CD4-positive, alpha-beta T cell treated with Interleukin-6 at 100 ng/mL for 8 hours (primary cell): ENCODE measurements around the gene HDAC4.

Source experiments
- DNase-seq: peaks from one replicate; pipeline ENCODE4 v3.0.0-alpha.2; 2020; ENCODE audit warnings: mixed read lengths, low spot score

HDAC4 gene

DNA sequence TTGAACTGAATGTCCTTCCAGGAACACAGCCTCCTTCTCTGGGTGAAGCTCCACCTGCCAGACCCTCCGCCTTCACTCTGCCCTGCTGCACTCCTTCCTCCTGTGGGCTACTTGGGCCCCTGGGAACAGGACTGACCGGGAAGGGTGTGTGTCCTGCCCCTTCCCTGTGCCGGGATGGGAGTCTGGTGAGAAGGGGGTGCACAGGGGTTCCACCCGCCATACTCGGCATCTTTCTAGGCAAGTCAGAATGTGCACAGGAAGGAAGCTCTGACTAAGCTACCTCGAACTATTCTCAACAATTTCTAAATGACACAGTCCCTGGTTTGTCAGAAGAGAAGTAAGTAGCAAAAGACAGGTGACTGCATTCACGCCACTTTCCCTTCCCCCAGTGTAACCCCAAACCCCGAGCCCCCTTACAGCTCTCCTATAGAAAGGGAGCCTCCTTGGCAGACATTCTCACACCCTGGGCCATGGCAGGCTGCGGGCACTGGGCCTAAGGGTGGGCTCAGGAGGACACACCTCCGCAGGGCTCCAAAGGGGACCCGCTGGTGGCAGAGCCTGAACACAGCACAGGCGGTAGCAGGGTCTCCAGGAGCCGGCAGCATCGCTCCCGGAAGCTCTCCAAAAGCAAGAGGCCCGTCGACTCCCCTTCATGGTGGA is 184.1 kb downstream of the HDAC4 start:
- peak; percentile 31 for DNase-seq

DNA sequence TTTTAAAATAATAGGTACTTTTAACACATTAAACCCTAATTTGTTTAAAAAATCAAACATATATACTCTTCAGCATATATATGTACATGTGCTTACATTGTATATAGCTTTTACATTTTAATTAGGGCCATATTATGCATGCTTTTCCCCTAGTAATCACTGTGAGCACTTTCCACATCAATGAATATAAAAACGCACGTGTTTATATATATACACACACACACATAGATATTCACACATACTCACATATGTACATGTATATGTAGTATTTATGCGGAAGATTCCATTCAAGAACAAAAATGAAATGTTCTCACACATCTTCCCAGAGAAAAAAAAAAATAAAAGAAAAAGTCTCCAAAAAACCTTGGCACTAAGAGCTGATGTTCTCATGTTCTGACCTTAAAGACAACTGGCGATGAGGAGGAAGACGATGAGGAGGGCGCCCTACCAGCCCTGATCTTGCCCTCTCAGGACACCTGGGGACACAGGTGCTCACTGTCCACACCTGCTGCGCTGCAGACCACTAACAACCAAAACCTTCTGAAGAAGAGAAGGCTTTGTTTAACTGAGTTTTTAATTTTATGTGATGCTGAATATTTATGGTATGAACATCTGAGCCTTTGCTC is 184.7 kb downstream of the HDAC4 start:
- DNase-seq, result no peak

DNA sequence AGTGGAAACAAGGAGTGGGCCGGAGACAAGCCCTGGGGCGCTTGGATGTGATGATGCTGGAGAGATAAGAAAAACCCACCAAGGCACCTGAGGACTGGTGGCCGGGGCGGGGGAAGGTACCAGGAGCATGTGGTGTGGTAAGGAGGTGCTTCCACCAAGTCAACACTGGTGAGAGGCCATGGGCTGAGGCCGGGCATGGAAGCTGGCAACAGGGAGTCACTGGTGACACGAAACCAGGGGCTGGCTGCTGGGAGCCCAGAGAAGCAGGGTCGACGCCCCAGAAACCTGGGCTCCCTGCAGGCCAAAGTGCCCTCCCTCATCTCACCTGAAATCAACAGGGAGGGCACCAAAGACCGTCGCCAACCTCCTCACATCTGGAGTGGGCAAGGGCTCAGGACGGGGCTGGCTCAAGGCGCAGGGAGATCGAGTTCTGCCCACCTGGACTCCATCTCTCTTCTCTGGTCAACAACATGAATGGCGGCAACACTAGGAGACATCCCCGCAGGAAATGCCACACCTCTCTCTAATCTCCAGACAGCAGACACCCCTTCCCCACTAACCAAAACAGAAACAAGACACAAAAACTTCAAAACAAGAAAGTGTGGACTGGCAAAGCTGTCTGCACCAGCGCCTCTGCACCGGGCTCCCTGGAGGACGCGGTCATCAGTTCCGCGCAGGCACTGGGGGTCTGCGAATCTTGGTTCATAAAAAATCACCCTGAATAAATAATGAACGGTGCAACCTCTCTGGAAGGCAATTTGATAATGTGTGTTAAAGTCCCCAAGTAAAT is 185.5 kb downstream of the HDAC4 start:
- no peak for DNase-seq

DNA sequence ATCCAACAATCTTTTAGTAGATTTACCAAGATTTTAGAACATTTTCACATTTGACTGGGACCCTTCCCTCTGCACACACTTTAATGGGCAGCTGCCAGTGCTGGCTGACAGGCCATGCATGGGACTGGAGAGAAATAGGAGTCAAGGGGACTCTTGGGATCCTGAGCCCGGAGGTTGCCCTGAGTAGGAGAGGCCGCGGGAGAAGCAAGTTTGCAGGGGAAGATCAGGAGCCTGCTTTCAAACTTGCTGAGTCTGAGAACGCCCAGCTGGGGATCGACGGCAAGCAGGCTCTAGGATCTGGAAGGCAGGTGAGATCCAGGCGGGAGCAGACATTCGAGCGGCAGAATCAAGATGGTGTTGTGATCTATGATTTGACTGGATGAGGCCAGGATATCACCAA is 186.1 kb downstream of the HDAC4 start:
- no peak for DNase-seq

DNA sequence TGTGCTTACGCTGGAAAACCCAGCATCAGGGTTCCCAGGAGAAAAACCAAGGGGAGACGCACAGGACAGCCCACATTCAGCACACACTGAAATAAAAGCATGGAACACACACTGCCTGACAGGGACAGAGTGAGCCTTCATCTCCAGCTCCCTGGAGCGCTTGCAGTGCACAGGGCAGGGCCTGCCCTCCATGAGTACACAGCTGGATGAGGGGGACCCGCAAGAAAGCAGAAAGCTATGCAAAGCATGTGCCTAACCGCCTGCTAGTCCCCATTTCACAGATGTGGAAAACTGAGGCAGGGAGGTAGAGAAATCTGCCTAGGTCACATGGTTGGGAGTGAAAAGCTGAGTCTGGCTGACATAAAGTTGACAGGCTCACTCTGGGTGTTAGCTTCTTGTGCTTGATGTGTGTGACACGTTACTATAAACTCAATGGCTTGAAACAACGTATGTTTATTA is 187.1 kb downstream of the HDAC4 start:
- no peak for DNase-seq

DNA sequence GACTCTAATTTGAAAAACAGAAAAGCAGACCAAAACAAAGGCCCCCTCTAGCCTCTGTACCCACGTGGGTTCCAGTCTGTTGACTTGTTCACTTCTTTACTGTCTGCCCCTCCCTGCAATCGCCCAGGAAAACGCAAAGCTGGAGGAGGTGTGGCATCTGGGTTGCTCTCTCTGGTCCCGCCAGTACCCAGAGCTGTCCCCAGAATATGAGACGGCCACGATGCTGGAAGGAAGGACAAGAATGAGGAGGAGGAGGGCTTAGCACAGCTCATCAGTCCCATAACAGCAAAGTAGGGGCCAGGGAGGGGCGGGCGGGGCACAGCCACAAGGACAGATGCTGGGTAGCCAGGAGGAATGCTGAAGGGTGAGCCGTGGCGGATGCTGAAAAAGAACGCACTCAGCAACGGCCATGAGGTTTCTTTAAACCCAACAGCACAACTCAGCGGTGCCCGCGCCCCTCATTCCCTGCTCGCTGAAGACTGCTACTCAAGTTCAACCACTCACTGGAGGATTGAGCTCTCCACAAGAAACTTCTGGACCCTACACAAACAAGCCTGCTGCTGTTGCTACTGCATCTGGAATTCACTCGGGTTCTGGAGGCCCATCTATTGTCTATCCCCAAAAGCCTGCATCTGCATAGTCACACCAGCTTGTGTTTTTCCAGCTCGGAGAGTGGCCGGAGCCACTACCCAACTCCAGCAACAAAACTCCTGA is 187.7 kb downstream of the HDAC4 start:
- no peak for DNase-seq

DNA sequence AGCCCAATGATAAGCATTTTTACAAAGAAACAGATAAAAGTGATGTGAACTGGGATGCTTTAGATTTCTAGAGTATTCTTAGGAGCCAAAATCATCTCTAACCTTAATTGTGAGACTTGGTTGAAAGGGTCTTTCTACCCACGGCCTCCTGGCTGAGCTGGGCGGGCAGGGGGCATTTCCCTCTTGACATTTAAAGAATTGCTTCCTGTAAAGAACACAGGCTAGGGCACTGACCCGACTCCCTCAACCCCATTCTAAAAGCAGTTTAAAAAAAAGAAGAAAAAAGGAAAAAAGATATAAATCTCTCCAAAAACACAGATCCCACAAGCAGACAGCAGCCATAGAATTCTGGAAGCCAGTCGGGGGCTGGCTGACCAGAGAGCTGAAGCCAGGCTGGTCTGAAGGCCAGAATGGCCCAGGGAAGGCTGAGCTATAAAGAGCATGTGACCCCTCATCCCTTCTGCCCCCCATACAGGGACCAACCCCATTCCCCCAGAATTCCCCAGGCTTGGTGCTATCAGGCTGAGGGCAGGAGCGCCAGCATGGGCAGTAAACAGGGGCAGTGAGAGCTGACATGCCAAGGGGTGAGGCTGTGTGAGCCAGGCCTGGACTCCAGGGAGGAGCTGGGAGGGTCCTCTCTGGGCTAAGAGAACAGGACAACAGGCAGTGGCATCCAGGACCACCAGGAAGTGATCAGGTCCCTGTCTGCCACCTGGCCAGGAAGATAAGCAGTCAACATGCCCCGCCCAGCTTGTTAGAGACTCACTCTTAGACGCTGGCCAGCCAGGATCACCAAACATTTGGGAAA is 188.5 kb downstream of the HDAC4 start:
- DNase-seq, result no peak

DNA sequence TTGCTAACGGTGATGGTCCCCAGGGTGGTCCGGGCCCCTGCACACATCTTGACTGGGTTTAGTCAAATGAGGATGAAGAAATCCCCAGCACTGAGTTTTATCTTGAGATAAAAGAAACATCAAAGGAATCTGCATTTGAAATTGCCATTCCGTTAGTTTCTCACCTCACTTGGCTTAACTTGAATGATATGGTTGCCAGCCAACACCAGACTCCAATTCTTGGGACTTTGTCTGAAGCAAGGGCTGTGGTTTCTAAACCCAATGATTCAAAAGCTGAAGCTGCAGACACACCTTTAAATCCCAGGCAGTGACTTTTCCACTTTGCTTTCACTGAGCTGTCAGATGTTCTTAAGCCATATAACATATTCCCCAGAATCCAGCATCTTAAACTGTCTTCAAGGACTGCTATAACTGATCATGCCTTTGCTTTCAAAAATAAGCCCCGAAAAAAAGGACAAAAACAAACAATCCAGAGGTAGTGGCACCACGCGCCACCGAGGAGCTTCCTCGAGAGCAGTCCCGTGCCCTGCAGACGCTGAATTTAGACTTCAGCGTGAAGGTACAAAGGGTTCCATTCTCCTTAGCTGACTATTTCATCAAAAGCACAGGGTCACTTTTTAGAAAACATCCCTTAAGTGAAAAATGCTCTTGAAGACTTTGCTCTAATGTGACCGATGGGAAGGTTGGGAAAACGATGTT is 189.3 kb downstream of the HDAC4 start:
- DNase-seq, result no peak

DNA sequence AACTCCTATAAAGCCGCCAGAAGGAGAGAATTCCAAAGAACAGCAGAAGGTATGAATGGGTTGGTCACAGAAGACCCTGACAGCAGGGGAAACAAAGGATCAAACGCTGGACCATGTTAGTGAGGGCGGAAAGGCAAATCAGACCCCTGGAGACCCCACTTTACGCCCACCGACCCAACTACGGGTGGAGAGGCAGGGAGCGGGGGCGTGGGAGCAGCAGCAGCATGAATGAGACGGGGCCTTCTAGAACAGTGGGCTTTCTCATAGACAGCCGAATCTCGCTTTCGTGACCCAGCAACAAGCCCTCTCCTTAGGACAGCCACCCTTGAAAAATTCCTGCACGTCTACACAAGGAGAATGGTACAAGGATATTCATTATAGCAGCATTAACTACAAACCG is 191.0 kb downstream of the HDAC4 start:
- no peak for DNase-seq

DNA sequence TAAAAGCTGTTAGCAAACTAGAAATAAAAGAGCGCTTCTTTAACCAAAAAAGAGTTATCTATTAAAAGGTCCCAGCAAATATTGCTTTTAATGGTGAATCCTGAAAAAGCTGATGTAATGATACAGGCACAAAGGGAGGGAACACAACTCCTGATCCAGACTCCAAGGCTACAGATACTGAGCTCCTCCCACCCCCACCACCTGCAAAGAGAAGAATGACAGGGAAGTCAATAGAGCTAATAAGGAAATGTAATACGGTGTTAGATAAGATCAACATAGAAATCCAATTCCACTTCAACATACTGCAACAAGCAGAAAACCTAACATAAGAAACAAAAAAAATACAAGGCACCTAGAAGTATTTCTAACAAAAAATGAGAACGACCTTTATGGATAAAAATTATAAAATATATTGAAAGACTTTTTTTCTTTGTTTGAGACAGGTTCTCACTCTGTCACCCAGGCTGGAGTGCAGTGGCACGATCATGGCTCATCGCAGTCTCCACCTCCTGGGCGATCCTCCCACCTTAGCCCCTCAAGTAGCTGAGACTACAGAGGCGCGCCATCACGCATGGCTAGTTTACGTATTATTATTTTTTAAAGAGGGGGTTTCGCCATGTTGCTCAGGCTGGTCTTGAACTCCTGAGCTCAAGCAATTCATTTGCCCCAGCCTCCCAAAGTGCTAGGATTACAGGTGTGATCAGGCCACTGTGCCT is 192.2 kb downstream of the HDAC4 start:
- DNase-seq, result no peak

DNA sequence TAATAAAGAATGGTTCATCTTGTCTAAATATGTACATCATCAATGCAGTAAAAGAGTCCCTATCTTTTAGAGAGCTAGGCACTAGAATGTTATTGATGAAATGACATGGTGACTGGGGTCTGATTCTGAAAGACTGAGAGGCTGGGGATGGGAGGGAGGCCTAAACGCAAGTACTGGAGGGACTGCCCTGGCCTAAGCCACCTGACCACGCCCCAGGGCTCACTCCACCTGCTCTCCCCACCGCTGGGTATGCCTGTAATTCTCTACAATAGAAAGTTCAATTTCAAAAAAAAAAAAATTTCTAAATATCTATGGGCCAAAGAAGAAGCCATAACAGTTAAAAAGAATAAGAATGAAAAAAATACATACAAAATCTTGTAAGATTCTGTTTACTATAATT is 194.0 kb downstream of the HDAC4 start:
- no peak for DNase-seq

DNA sequence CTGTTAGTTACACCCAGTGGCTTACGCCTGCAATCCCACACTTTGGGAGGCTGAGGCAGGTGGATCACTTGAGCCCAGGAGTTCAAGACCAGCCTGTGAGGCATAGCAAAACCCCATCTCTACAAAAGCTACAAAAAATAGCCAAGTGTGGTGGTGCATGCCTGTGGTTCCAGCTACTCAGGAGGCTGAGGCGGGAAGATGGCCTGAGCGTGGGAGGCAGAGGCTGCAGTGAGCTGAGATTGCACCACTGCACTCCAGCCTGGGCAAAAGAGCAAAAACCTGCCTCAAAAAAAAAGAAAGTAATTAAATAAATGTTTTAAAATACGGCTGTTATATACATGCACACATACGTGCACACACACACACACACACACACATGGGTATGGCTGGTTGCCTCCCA is 194.8 kb downstream of the HDAC4 start:
- DNase-seq, result no peak

DNA sequence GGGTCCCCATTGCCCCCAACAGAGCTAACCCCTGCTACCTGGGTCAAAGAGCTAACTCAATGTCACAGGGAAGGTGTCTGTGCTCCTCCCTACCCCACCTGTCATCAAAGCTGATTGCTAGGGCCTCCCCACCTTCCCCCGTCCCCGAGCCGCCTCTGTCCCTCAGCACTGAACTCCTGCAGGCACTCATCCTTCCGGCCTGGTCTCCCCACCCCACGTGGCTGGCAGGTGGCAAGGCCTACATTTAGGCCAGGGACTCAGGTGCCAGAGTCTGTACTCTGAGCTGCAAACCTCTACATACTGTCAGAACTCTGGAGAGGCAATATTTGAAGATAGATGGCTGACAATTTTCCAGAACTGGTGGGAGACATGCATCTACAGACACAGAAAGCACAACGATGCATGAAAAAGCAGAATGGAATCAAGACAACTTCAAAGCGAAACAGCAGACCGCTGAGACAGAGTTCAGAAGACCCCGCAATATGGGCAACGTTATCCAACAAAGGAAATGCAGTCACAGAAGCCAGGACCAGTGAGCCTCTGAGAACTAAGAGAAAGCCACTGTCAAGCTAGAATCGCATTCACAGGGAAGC is 195.8 kb downstream of the HDAC4 start:
- no peak for DNase-seq

DNA sequence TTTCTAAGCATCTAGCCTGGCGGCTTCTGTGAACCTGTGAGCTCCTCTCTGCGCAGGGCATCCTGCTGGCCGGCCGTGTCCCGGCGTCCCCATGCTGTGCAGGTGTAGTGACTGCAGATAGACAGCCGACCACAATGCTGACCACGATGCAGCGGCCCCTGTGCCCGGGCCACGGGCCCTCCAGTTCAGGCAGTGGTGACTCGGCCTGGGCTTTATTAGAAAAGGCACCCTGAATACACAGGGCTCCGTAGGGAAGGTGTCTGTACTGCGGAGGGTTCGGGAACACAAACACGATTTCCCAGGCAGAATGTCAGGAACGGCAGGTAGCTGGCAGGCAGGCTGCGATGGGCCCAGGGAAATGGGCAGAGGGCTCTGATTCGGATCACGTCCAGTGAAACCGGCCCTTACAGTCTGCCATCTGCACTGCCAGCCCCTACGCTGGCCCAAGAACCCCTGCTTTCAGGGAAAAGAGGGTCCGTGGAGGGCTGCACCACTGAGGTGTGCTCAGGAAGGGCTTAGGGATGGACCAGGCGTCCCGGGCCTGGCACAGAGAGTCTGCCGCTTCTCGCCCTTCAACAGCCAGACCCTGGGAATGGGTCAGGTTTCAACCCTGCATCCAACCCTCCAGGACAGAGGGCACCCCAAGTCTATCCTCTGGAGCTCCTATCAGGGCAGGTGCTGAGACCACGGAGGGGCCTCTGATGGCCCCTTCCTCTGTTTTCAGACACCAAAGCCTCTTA is 196.5 kb downstream of the HDAC4 start:
- no peak for DNase-seq

DNA sequence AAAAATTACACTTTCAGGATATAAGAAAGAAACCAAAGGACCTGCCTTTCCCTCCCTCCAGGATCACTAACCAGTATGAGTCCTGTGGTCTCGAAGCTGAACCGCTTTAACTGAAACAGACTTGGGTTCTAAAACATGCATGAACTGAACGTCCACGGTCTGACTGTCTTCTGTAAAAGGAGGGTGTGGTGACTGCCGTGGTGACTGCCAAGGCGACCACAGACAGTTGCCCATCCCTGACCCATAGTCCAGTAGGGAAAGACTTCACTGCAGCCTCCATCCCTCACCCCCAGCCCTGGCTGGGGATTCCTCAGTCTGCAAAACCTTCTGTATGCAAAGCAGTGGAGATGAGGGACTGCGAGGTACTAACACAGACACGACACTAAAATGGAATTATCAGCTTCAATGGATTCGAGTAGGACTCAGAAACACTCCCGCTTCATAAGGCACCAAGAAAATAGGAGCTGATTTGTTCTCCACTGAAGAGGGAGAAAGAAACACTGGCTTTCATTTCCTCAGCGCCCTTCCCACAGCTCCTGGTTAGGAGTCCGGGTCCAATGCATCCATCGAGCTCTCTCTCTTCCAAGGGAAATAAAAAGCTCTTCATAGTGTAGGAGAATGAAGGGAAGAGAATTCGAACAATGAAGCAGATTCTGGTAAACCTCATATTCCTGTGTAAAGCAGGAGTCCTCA is 197.2 kb downstream of the HDAC4 start:
- DNase-seq, result no peak

DNA sequence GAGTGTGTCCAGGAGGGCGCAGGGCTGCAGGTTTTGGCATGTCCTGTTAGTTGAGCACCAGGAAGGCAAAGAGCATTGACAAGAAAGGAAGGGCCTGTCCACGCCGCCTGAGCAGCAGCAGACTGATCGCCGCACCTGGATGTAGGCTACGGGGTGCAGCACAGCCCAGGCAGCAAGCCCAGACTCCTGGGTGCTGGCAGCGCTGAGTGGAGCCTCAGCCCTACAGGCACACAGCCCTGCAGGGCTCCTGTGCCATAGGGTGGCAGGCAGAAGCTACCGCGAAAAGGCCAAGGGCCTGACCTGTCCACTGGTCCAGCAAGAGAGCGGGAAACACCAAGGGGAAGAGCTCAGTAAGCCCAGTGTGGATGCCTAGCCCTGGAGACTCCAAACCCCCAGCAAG is 198.0 kb downstream of the HDAC4 start:
- DNase-seq, result no peak

DNA sequence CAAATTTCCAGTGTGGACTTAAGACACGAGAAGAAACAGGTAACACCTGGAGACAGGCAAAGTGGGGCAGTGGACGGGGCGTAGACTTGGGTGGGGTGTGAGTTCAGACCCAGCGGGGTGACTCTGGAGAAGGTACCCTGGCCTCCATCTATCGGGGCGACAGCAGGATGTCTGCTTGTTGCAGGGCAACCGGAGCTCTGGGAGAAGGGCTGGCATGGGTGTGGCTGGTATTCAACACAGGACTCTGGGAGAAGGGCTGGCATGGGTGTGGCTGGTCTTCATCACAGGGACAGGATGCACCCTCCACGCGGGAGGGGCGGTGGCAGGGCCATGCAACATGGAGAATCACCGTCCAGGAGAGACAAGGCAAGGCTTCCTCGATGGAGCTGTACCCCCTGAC is 198.5 kb downstream of the HDAC4 start:
- DNase-seq, result no peak

DNA sequence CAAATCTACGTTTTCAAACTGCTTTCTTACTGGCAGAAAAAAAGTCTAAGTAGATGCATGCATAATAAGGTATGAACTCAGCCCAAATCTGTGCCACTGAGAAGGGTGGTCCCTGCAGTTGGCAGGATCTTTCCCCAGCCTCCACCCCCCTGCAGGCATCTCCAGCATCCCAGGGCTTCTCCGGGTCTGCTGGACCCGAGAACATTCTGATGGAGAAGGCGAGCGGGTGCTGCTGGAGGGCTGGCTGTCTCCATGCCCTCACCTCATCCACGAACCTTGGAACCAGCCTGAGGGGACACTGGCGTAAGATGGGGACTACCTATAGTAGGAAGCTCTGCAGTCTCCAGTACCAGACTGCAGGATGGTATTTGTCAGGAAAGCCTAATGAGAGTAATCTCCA is 198.9 kb downstream of the HDAC4 start:
- no peak for DNase-seq

DNA sequence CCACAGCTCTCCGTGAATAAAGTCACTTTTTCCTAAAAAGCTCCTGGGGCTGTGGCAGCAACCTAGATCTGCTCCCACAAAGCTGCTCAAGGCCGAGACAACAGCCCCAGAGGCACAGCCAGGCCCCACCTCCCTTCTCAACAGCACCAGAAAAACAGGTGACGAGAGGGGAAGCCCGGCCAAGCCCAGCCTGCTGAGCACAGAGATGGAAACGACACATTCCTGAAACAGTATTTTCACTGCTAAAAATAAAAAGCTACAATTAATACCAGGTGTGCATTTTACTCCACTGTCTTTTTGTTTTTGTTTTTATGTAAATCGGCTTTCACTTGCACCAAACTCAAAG is 199.3 kb downstream of the HDAC4 start:
- no peak for DNase-seq
